ENCODE data around the gene CACNA1A. TPM values are rescaled to one million over a fixed set of nuclear protein-coding genes. Genes with fewer than 3 reads are reported as not detected.
"Not testable (repeated sequence)": the region's sequence is repeated elsewhere in the genome, so short reads cannot be mapped to it uniquely, and the experiment has no call there.

CACNA1A gene
- total RNA-seq, 1 donor, result 42.8 TPM

DNA sequence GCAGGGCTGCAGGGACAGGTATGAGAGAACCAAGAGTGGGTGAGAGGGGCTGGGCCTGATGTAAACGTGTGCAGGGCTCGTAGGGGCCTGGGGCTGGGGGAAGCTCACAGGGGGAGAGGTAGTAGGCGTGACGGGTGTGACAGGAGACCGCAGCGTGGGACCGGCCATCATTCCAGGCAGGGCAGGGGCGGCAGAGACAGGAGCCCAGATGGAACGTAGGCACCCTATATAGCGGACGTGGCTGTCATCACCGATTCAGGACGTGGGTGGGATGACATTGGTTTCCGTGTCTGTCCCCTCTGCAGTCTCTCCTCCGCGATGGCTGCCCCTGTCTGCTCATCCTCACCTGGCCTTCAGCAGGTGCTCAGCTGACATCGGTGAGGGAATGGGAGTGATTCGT lies 307.6 kb downstream of the CACNA1A start:
- TF ChIP-seq, protein P1, sequence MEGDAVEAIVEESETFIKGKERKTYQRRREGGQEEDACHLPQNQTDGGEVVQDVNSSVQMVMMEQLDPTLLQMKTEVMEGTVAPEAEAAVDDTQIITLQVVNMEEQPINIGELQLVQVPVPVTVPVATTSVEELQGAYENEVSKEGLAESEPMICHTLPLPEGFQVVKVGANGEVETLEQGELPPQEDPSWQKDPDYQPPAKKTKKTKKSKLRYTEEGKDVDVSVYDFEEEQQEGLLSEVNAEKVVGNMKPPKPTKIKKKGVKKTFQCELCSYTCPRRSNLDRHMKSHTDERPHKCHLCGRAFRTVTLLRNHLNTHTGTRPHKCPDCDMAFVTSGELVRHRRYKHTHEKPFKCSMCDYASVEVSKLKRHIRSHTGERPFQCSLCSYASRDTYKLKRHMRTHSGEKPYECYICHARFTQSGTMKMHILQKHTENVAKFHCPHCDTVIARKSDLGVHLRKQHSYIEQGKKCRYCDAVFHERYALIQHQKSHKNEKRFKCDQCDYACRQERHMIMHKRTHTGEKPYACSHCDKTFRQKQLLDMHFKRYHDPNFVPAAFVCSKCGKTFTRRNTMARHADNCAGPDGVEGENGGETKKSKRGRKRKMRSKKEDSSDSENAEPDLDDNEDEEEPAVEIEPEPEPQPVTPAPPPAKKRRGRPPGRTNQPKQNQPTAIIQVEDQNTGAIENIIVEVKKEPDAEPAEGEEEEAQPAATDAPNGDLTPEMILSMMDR (IDR thresholded peaks at IDR 0.05; ENCODE audit: insufficient read depth, low read length), result no peak
- DNase-seq (ENCODE audit: low read depth), result no peak
- H3K4me3 ChIP-seq (ENCODE audit: low read depth, low read length), result no peak overlapping the region

DNA sequence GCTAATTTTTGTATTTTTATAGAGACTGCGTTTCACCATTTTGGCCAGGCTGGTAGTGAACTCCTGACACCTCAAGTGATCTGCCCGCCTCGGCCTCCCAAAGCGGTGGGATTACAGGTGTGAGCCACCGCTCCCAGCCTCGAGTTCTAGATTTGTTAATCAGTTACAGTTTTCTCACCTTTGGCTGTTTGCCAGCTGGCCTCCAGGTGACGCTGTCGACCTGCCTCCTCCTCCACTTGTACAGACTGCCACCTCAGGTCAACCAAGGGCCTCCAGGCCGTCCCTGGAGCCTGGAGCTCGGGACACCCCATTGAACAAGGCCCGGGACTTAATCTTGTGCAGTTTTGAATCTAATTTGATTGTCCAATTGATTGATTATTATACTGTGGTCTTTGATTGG lies 310.6 kb downstream of the CACNA1A start:
- no peak for DNase-seq (ENCODE audit: low read depth)
- no peak overlapping the region for H3K4me3 ChIP-seq (ENCODE audit: low read depth, low read length)
- TF ChIP-seq, protein P1 (IDR thresholded peaks at IDR 0.05; ENCODE audit: insufficient read depth, low read length), result no peak

DNA sequence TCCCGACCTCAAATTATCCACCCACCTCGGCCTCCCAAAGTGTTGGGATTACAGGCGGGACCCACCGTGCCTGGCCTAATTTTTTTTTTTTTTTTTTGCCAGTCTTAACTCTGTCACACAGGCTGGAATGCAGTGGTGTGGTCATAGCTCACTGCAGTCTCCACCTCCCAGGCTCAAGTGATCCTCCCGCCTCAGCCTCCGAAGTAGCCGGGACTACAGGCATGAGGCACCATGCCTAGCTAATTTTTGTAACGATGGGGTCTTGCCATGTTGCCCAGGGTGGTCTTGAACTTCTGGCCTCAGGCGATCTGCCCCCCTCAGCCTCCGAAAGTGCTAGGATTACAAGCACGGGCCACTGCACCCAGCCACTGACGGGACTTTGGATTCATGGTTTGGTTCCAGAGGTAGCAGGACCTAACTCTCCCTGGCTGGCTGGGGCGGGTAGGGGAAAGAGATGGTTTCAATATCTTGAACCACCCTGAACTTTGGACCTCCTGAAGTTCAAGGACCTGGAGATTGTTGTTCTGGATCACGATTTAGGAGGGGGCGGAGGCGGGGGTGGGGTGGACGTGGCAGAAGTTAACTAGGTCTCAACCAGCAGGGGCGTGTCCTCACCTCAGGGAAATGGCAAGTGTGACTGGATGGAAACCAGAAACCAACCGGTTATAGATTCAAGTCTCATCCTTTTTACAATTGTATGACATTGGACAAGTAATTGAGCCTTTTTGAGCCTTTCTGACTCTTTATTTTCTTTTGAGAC lies 315.3 kb downstream of the CACNA1A start:
- TF ChIP-seq, protein P1 (IDR thresholded peaks at IDR 0.05; ENCODE audit: insufficient read depth, low read length), result no peak
- no peak overlapping the region for H3K4me3 ChIP-seq (ENCODE audit: low read depth, low read length)

DNA sequence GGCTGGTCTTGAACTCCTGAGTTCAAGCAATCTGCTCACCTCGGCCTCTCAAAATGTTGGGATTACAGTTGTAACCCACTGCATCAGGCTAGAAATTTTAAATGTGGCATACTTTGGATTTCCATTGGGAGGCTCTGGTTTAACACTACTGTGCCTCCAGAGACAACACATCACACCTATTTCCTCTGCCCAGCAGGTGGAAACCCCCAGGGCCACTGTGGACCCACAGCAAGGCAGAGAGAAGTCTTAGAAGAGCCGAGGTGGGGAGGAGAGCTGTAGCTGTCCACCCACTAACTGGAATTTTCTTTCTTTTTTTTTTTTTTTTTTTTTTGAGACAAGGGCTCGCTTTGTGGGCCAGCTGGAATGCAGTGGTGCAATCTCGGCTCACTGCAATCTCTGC lies 316.7 kb downstream of the CACNA1A start:
- TF ChIP-seq, protein P1 (IDR thresholded peaks at IDR 0.05; ENCODE audit: insufficient read depth, low read length), result no peak
- no peak for DNase-seq (ENCODE audit: low read depth)
- no peak overlapping the region for H3K4me3 ChIP-seq (ENCODE audit: low read depth, low read length)

More for the DNA sequence above, 315.3 kb downstream of the CACNA1A start:
- no peak for DNase-seq (ENCODE audit: low read depth)

DNA sequence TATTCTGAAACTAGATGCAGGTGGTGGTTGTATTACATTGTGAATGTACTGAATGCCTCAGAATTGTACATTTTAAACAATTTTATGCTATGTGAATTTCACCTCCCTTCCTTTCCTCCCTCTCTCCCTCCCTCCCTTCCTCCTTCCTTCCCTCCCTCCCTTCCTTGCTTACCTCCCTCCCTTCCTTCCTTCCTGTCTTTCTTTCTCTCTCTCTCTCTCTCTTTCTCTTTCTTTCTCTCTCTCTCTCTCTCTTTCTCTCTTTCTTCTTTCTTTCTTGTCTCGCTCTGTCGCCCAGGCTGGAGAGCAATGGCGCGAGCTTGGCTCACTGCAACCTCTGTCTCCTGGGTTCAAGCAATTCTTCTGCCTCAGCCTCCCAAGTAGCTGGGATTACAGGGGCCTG lies 318.9 kb downstream of the CACNA1A start:
- no peak overlapping the region for H3K4me3 ChIP-seq (ENCODE audit: low read depth, low read length)
- TF ChIP-seq, protein P1 (IDR thresholded peaks at IDR 0.05; ENCODE audit: insufficient read depth, low read length), result no peak
- DNase-seq (ENCODE audit: low read depth), result no peak

DNA sequence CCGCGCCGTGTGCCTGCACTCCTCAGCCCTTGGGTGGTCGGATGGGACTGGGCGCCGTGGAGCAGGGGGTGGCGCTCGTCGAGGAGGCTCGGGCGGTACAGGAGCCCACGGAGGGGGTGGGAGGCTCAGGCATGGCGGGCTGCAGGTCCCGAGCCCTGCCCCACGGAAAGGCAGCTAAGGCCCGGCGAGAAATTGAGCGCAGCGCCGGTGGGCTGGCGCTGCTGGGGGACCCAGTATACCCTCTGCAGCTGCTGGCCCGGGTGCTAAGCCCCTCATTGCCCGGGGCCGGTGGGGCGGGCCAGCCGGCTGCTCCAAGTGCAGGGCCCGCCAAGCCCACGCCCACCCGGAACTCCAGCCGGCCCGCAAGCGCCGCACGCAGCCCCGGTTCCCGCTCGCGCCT lies 319.6 kb downstream of the CACNA1A start:
- not testable (repeated sequence) for DNase-seq (ENCODE audit: low read depth); H3K4me3 ChIP-seq (ENCODE audit: low read depth, low read length)

DNA sequence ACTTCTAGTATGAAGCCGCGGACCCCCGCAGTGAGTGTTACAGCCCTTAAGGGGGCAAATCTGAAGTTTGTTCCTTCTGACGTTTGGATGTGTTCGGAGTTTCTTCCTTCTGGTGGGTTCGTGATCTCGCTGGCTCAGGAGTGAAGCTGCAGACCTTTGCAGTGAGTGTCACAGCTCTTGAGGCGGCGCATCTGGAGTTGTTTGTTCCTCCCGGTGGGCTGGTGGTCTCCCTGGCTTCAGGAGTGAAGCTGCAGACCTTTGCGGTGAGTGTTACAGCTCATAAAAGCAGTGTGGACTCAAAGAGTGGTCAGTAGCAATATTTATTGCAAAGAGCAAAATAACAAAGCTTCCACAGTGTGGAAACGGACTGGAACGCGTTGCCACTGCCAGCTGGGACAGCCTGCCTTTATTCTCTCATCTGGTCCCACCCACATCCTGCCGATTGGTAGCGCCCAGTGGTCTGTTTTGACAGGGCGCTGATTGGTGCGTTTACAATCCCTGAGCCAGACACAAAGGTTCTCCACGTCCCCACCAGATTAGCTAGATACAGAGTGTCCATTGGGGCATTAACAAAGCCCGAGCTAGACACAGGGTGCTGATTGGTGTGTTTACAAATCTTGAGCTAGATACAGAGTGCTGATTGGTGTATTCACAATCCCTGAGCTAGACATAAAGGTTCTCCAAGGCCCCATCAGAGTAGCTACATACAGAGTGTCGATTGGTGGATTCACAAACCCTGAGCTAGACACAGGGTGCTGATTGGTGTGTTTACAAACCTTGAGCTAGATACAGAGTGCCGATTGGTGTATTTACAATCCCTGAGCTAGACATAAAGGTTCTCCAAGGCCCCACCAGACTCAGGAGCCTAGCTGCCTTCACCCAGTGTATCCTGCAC lies 320.3 kb downstream of the CACNA1A start:
- not testable (repeated sequence) for DNase-seq (ENCODE audit: low read depth); H3K4me3 ChIP-seq (ENCODE audit: low read depth, low read length)

DNA sequence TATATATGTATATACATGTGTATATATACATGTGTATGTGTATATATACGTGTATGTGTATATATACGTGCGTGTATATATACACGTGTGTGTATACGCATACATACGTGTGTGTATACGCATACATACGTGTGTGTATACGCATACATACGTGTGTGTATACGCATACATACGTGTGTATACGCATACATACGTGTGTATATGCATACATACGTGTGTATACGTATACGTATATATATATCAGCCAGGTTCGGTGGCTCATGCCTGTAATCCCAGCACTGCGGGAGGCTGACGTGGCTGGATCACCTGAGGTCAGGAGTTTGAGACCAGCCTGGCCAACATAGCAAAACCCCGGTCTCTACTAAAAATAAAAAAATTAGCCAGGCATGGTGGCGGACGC lies 321.4 kb downstream of the CACNA1A start:
- not testable (repeated sequence) for H3K4me3 ChIP-seq (ENCODE audit: low read depth, low read length); DNase-seq (ENCODE audit: low read depth)

Data from fibroblast of the aortic adventitia (primary cell).